Gastrocnemius medialis (tissue), 4 donors: ENCODE results near the gene ALCAM. TPM values are rescaled to one million over a fixed set of nuclear protein-coding genes. Genes with fewer than 3 reads are reported as not detected.

Experiments used
- ATAC-seq, 2 donors: fragments of 150-250 bp; one replicate each; pipeline ENCODE4 v1.9.1; 2016
- DNase-seq, 2 donors: peaks; one replicate each; pipeline ENCODE4 v3.0.0-alpha.2; 2019
- H3K27ac ChIP-seq, 4 donors: fragments of 200-600 bp; sonication (generic); 1 replicate in 1 of 4; 2 replicates in 3 of 4; pipeline ENCODE4 v1.5.1; 2016 to 2018; ENCODE audit warnings: mild to moderate bottlenecking in 2 of 4, moderate library complexity in 1 of 4
- H3K27me3 ChIP-seq, 3 donors: fragments of 200-600 bp; sonication (generic) in 2 of 3; 1 replicate in 1 of 3; 2 replicates in 2 of 3; pipeline versions ENCODE4 v1.5.1 to v1.6.0; 2016 to 2019; ENCODE audit warnings: mild to moderate bottlenecking in 1 of 3, moderate library complexity in 1 of 3
- H3K36me3 ChIP-seq, 2 donors: fragments of 200-600 bp; sonication (generic) in 1 of 2; one replicate each; pipeline ENCODE4 v1.5.1; 2017 to 2018
- H3K4me1 ChIP-seq, 2 donors: fragments of 200-600 bp; sonication (generic) in 1 of 2; one replicate each; pipeline ENCODE4 v1.5.1; 2016 to 2017; ENCODE audit warnings: mild to moderate bottlenecking in 2 of 2
- H3K4me3 ChIP-seq, 4 donors: fragments of 200-600 bp; sonication (generic) in 3 of 4; 1 replicate in 1 of 4; 2 replicates in 3 of 4; pipeline ENCODE4 v1.5.1; 2016 to 2019; ENCODE audit warnings: mild to moderate bottlenecking in 2 of 4
- H3K9me3 ChIP-seq, 3 donors: fragments of 200-600 bp; sonication (generic) in 2 of 3; 1 replicate in 1 of 3; 2 replicates in 2 of 3; pipeline ENCODE4 v1.5.1; 2016 to 2019
- POLR2A ChIP-seq, 2 donors: fragments of 450-650 bp; IDR thresholded peaks; one replicate each; pipeline ENCODE4 v1.6.1; 2017; ENCODE audit warnings: antibody characterized with exemption in 2 of 2, mild to moderate bottlenecking in 2 of 2, moderate library complexity in 2 of 2
- in situ Hi-C, 4 donors: fragments of 200-750 bp; cut with MboI; loops; one replicate each; pipeline versions ENCODE4 v1.15.0 to v1.8.0; 2017; ENCODE audit warnings: low sequenced_read_pairs in 4 of 4
- intact Hi-C: fragments of 100-400 bp; cut with DNase I; formaldehyde crosslinking; loops from one replicate; pipeline ENCODE4 v1.15.1; 2023; ENCODE audit warnings: low total_unique reads
- total RNA-seq, 4 donors: library from RNA; depleted of rRNA; stranded (reverse); fragments of >200 nt; gene quantifications; one replicate each; pipeline versions ENCODE4 v1.1.0 to v1.2.3, GENCODE V29; 2016
- TF ChIP-seq, protein P1 (sequence below), 5 experiments: fragments of 450-650 bp in 3 of 5; fragments of 200-600 bp in 2 of 5; sonication (generic) in 2 of 5; IDR thresholded peaks in 4 of 5; conservative IDR thresholded peaks in 1 of 5; 1 replicate in 4 of 5; 2 replicates in 1 of 5; pipeline ENCODE4 v1.5.1; 2016 to 2019; ENCODE audit warnings: antibody characterized with exemption in 5 of 5, mild to moderate bottlenecking in 3 of 5, moderate library complexity in 3 of 5

Gene ALCAM
- total RNA-seq, 4 donors from 2014 or later, result 0.82 to 3.5 (median 1.6) TPM

DNA sequence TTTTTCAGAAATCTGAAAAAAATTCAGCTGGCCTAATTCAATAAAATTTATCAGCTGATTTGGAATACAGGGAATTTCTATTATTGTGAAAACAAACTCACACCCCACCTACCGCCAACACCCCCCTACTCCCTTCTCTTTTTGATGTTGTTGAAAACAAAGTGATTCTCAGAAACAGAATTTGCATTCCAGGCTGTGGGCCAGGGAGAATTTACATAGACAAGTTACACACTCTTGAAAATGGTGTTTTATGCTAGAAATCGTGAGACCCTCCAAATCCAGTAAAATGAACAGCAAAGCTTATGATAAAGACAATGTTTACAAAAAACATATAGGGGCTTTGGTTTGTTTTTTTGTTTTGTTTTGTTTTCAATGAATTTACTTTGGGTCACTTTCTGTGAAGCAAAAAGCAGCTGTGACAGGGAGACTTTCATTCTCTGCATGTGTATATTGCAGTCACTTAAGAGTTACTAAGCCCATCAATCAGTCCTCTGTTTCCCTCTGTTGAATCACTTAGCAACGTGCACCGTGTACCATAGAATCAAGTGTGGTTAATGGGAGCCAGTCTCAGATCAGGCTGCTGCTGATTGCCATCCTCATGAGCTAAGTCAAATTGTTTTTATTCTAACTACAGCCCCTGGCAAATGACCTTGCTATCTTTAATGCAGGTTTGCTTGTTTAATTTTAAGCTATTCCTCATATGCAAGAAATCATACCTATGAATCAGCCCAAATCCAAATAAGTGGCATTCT lies 159.8 kb downstream of the ALCAM start:
- Histone ChIP-seq H3K4me3 (no peak overlapping the region), H3K36me3 (no peaks in the 10 kb centered on the region), H3K9me3 (no peaks in the 10 kb centered on the region), H3K27ac (no peak overlapping the region), H3K27me3 (no peaks in the 10 kb centered on the region), H3K4me1 (no peaks in the 10 kb centered on the region)
- TF ChIP-seq, protein P1, sequence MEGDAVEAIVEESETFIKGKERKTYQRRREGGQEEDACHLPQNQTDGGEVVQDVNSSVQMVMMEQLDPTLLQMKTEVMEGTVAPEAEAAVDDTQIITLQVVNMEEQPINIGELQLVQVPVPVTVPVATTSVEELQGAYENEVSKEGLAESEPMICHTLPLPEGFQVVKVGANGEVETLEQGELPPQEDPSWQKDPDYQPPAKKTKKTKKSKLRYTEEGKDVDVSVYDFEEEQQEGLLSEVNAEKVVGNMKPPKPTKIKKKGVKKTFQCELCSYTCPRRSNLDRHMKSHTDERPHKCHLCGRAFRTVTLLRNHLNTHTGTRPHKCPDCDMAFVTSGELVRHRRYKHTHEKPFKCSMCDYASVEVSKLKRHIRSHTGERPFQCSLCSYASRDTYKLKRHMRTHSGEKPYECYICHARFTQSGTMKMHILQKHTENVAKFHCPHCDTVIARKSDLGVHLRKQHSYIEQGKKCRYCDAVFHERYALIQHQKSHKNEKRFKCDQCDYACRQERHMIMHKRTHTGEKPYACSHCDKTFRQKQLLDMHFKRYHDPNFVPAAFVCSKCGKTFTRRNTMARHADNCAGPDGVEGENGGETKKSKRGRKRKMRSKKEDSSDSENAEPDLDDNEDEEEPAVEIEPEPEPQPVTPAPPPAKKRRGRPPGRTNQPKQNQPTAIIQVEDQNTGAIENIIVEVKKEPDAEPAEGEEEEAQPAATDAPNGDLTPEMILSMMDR (IDR thresholded peaks at IDR 0.05 in 4 of 5, conservative IDR thresholded peaks at IDR 0.05 in 1 of 5), result no peak
- TF ChIP-seq POLR2A (IDR thresholded peaks at IDR 0.05), result no peak
- DNase-seq (no peak), ATAC-seq (no peak)
- in situ Hi-C loops, result no loop called here
- intact Hi-C loops, result no loop called here

DNA sequence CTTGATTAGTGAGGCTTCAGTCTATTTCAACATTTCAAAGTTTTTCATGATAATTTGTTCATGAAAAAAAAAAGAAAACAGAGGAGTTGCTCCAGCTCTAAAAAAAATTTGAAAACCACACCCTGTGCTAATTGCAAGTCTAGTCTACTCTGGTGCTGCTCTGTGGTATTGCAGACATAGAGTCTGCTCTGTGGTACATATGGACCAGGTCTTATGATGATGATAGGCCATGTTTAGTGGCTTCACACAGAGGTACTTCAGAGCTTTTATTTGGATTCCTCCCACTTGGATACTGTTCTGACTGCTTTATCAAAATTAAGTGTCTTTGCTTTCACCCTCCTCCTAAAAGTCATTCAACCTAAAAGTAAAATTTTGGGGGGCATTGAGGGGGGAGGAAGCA lies 160.8 kb downstream of the ALCAM start:
- in situ Hi-C loops, result no loop called here

DNA sequence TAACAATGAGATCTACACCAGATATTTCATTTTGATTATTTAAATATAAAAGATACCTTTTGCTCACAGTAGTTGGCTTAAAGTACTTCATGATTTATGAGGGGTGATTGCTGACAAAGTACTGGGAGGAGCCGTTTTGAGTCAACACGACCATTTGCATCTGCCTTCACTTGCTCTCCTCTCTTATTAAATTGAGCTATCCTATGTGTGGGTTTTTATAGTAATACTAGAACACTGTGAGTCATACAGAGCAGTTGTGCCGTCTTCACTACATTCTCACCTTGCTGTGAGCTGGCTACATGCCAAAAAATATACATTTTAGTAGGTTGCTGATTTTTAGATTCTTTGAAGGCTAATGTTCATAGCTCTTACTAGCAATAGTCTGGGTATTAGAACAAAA lies 161.2 kb downstream of the ALCAM start:
- in situ Hi-C loops, result no loop called here
- Histone ChIP-seq H3K27me3 (no peaks in the 10 kb centered on the region), H3K4me1 (no peaks in the 10 kb centered on the region), H3K9me3 (no peaks in the 10 kb centered on the region), H3K36me3 (no peaks in the 10 kb centered on the region), H3K27ac (no peak overlapping the region), H3K4me3 (no peak overlapping the region)
- TF ChIP-seq POLR2A (IDR thresholded peaks at IDR 0.05), result no peak
- TF ChIP-seq, protein P1 (IDR thresholded peaks at IDR 0.05 in 4 of 5, conservative IDR thresholded peaks at IDR 0.05 in 1 of 5), result no peak
- intact Hi-C loops, result no loop called here
- ATAC-seq (no peak), DNase-seq (no peak)

More for the DNA sequence above, 160.8 kb downstream of the ALCAM start:
- Histone ChIP-seq H3K4me1 (no peaks in the 10 kb centered on the region), H3K9me3 (no peaks in the 10 kb centered on the region), H3K36me3 (no peaks in the 10 kb centered on the region), H3K27me3 (no peaks in the 10 kb centered on the region), H3K4me3 (no peak overlapping the region), H3K27ac (no peak overlapping the region)
- ATAC-seq (no peak), DNase-seq (no peak)
- intact Hi-C loops, result no loop called here
- TF ChIP-seq POLR2A (IDR thresholded peaks at IDR 0.05), result no peak
- TF ChIP-seq, protein P1 (IDR thresholded peaks at IDR 0.05 in 4 of 5, conservative IDR thresholded peaks at IDR 0.05 in 1 of 5), result no peak

DNA sequence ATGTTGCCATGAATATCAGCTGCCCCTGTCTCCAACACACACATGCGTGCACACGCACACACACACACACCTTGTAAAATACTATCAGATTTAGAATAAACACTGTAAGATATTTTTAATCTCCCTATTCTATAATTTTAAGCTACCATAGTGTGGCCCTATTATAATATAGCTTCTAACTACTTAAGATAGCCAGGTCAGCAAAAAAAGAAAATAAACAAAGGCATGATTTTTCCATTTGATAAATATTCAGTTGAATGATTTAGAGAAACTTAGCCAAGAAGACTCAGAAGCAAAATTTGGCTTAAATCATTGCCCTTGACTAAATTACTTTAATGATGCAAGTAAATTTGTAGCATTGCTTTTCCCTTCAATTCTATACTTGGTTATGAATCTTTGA lies 162.2 kb downstream of the ALCAM start:
- DNase-seq (no peak), ATAC-seq (no peak)
- Histone ChIP-seq H3K27ac (no peak overlapping the region), H3K4me3 (no peak overlapping the region), H3K9me3 (no peaks in the 10 kb centered on the region), H3K4me1 (no peaks in the 10 kb centered on the region), H3K36me3 (no peaks in the 10 kb centered on the region), H3K27me3 (no peaks in the 10 kb centered on the region)
- TF ChIP-seq, protein P1 (IDR thresholded peaks at IDR 0.05 in 4 of 5, conservative IDR thresholded peaks at IDR 0.05 in 1 of 5), result no peak
- TF ChIP-seq POLR2A (IDR thresholded peaks at IDR 0.05), result no peak
- in situ Hi-C loops (no loop called here), intact Hi-C loops (no loop called here)

DNA sequence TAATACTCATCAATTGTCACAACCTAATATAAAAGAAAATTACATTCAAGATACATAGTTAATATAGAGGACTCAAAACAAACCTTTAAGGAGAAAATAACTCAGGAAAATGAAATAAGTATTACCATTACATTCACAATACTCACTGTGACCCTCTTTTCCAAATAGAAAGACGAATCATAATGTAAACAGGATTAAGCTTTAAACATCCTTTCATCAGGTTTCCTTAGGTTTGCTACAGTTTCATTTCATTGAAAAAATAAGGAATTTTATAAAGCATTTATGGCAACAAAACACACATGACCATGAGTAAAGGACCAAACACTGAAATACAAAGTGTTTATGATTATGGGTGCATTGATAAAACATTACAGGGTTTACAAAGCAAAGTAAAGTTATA lies 162.7 kb downstream of the ALCAM start:
- H3K27ac ChIP-seq, result no peak overlapping the region
- ATAC-seq, result no peak
- H3K4me3 ChIP-seq, result no peak overlapping the region
- no peak for DNase-seq
- no peaks in the 10 kb centered on the region for H3K27me3 ChIP-seq
- TF ChIP-seq POLR2A (IDR thresholded peaks at IDR 0.05), result no peak
- TF ChIP-seq, protein P1 (IDR thresholded peaks at IDR 0.05 in 4 of 5, conservative IDR thresholded peaks at IDR 0.05 in 1 of 5), result no peak
- H3K4me1 ChIP-seq, result no peaks in the 10 kb centered on the region
- intact Hi-C loops (no loop called here), in situ Hi-C loops (no loop called here)
- H3K36me3 ChIP-seq, result no peaks in the 10 kb centered on the region
- no peaks in the 10 kb centered on the region for H3K9me3 ChIP-seq
